Ovary (tissue), 9 donors: Measurements from ENCODE around the gene HDAC9. TPM values are rescaled to one million over a fixed set of nuclear protein-coding genes. Genes with fewer than 3 reads are reported as not detected.

Experiments used
- DNase-seq, 5 donors: peaks; one replicate each; pipeline ENCODE4 v3.0.0-alpha.2; 2019 to 2020
- H3K27ac ChIP-seq, 2 donors: fragments of 200-600 bp; one replicate each; pipeline versions ENCODE4 v1.5.1 to v1.8.0; 2019 to 2022
- H3K27me3 ChIP-seq: fragments of 200-600 bp; one replicate; pipeline ENCODE4 v1.8.0; 2022
- H3K36me3 ChIP-seq: fragments of 200-600 bp; sonication (generic); one replicate; pipeline ENCODE4 v1.5.1; 2019
- H3K4me1 ChIP-seq: one replicate; pipeline ENCODE4 v1.8.1; 2013; ENCODE audit warnings: mild to moderate bottlenecking, moderate library complexity; ENCODE audit not compliant: insufficient read depth
- H3K4me3 ChIP-seq: fragments of 200-600 bp; sonication (generic); one replicate; pipeline ENCODE4 v1.5.1; 2017
- H3K9me3 ChIP-seq, 2 donors: fragments of 200-600 bp in 1 of 2; sonication (generic) in 1 of 2; one replicate each; pipeline versions ENCODE4 v1.5.1 to v1.8.1; 2013 to 2019; ENCODE audit warnings: mild to moderate bottlenecking in 1 of 2, moderate library complexity in 1 of 2
- EP300 ChIP-seq: sonication (generic); formaldehyde crosslinking; IDR thresholded peaks from one replicate; pipeline ENCODE4 v1.6.1; 2017; ENCODE audit warnings: antibody characterized with exemption
- POLR2A ChIP-seq: fragments of 450-650 bp; IDR thresholded peaks from one replicate; pipeline ENCODE4 v1.6.1; 2017; ENCODE audit warnings: antibody characterized with exemption, mild to moderate bottlenecking, moderate library complexity
- WGBS, 3 donors: extraction: QIAGEN DNeasy Blood & Tissue Kit in 1 of 3; methylation state at CpG; one replicate each; pipeline versions ENCODE4 v1.1.5 to v1.1.7; 2013 to 2017; 5-methylcytosine and 5-hydroxymethylcytosine counted together
- intact Hi-C, 4 donors: fragments of 100-400 bp; cut with DNase I; formaldehyde crosslinking; loops; one replicate each; pipeline versions ENCODE4 v1.11.0 to v1.15.1; 2022 to 2023
- polyA plus RNA-seq, 2 donors: library from polyadenylated mRNA; stranded (reverse); fragments of 200-250 nt in 1 of 2; fragments of 350-450 nt in 1 of 2; fragmentation: Illumina TruSeq in 1 of 2; extraction: RNeasy Lipid Tissue Mini Kit (QIAGEN cat#74804) in 1 of 2; gene quantifications; one replicate each; pipeline ENCODE4 v1.2.3, GENCODE V29; 2013 to 2014
- total RNA-seq, 7 donors: library from RNA; depleted of rRNA in 2 of 7; stranded (reverse); fragments of >200 nt in 2 of 7; fragmentation: NEBNext Ultra II Directional in 3 of 7; extraction: Animal tissue kit (Norgen Biotek cat#: 25700) in 3 of 7; gene quantifications; one replicate each; pipeline versions ENCODE4 v1.1.0 to v1.2.4, GENCODE V29; 2016 to 2023
- TF ChIP-seq, protein P1 (sequence below), 3 donors: fragments of 450-650 bp in 2 of 3; fragments of 200-600 bp in 1 of 3; IDR thresholded peaks; one replicate each; pipeline versions ENCODE4 v1.5.1 to v1.8.0; 2016 to 2022; ENCODE audit warnings: antibody characterized with exemption in 3 of 3, mild to moderate bottlenecking in 1 of 3
- donor health status: DM: no; HTN: no; CAD: no; lungs with moderate emphysema.
- donor health status: DM: no; HTN: no; CAD: no.
- donor health status: Bipolar disorder and iron deficiency.
- donor health status: DM: yes; HTN: yes; CAD: no.
- donor health status: DM: no; HTN: no; CAD: no.
- donor health status: DM: yes; HTN: yes; CAD: no.

The HDAC9 gene
- total and polyA plus RNA-seq, 9 donors: 1.7 to 22.3 (median 6.0) TPM

DNA sequence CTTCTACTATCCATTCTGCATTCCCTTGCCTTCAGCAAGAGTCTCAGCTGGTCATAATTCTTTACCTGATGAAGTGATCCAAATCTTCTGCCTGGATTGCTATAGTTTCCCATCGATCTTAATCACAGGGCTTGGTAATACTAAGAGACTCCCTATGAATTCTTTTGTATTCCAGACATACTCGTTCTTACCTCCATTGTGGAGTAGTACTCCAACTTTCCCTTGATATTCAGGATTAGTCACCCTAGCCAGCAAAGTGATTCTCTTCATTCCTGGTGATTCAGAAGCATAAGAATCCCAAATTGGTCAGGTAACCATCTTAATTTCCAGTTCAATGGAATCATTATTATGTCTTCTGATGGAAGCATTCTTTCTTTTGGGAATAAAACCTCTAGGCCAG is 525.2 kb downstream of the HDAC9 start:
- no peaks in the 10 kb centered on the region for H3K36me3 ChIP-seq
- H3K27ac ChIP-seq: no peak overlapping the region
- H3K27me3 ChIP-seq: no peaks in the 10 kb centered on the region
- no peaks in the 10 kb centered on the region for H3K4me1 ChIP-seq
- no peak overlapping the region for H3K4me3 ChIP-seq
- intact Hi-C loops: loop anchor here in 1 of 4 donors (5.0 kb wide), 1 partner anchor 242 kb away; no protein-coding TSS in a partner anchor
- H3K9me3 ChIP-seq: no peaks in the 10 kb centered on the region
- TF ChIP-seq POLR2A: no peak
- TF ChIP-seq, protein P1, sequence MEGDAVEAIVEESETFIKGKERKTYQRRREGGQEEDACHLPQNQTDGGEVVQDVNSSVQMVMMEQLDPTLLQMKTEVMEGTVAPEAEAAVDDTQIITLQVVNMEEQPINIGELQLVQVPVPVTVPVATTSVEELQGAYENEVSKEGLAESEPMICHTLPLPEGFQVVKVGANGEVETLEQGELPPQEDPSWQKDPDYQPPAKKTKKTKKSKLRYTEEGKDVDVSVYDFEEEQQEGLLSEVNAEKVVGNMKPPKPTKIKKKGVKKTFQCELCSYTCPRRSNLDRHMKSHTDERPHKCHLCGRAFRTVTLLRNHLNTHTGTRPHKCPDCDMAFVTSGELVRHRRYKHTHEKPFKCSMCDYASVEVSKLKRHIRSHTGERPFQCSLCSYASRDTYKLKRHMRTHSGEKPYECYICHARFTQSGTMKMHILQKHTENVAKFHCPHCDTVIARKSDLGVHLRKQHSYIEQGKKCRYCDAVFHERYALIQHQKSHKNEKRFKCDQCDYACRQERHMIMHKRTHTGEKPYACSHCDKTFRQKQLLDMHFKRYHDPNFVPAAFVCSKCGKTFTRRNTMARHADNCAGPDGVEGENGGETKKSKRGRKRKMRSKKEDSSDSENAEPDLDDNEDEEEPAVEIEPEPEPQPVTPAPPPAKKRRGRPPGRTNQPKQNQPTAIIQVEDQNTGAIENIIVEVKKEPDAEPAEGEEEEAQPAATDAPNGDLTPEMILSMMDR (IDR thresholded peaks at IDR 0.05): no peak
- TF ChIP-seq EP300: no peak
- WGBS, 3 donors: 69 to 87% (median 71%) methylated on average over 2 of the region's 2 CpGs
- no peak for DNase-seq

DNA sequence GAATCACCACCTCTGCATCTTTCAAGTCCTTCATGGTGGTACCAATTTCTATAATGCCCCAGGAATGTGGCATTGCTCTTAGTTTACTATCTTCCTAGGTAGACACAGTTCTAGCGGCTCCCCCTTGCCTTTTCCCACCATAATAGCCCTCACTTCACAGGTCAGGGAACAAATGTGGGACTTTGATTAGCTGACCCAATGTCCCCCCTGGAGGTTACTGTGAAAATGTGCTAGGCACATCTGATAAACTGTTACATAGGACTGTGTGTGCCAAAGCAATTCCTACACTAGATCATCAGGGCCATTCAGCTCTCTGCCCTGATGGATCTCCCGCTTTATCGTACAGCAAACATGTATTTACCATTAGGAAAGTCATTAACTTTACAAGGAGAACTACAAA is 527.9 kb downstream of the HDAC9 start:
- no peaks in the 10 kb centered on the region for H3K9me3 ChIP-seq
- no peaks in the 10 kb centered on the region for H3K27me3 ChIP-seq
- H3K36me3 ChIP-seq: no peaks in the 10 kb centered on the region
- H3K4me1 ChIP-seq: no peaks in the 10 kb centered on the region
- intact Hi-C loops: loop anchor here in 1 of 4 donors (5.0 kb wide), 1 partner anchor 239 kb away; no protein-coding TSS in a partner anchor
- no peak for DNase-seq
- H3K4me3 ChIP-seq: no peak overlapping the region
- WGBS, 3 donors: 91 to 95% (median 95%) methylated on average over 3 of the region's 3 CpGs
- H3K27ac ChIP-seq: no peak overlapping the region
- TF ChIP-seq, protein P1 (IDR thresholded peaks at IDR 0.05): no peak
- TF ChIP-seq POLR2A (no peak), EP300 (no peak)

DNA sequence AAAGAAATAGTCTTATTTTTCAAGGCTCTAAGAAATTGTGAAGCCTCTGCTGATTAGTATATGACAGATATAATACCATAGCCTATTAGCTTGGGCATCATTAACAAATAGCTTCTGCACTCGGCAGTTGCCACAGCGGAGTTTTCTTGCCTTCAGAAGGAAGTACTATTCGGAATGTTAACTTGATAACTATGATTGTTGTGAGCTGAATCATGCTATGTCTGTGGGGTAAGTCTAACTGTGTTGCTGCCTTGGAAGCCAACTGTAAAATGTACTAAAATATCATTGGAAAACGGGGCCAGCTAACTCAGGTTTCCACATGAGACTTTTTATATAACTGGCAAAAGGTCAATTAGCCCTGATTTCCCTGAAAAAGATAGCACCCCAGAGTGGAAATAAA is 528.7 kb downstream of the HDAC9 start:
- no peak overlapping the region for H3K27ac ChIP-seq
- 28 to 56% (median 29%) methylated on average over 4 of the region's 4 CpGs for WGBS, 3 donors
- DNase-seq: no peak
- no peaks in the 10 kb centered on the region for H3K36me3 ChIP-seq
- TF ChIP-seq POLR2A: no peak
- TF ChIP-seq, protein P1 (IDR thresholded peaks at IDR 0.05): no peak
- TF ChIP-seq EP300: no peak
- intact Hi-C loops: loop anchor here in 1 of 4 donors (5.0 kb wide), 1 partner anchor 238 kb away; no protein-coding TSS in a partner anchor
- no peaks in the 10 kb centered on the region for H3K9me3 ChIP-seq
- H3K27me3 ChIP-seq: no peaks in the 10 kb centered on the region
- no peak overlapping the region for H3K4me3 ChIP-seq
- H3K4me1 ChIP-seq: no peaks in the 10 kb centered on the region

DNA sequence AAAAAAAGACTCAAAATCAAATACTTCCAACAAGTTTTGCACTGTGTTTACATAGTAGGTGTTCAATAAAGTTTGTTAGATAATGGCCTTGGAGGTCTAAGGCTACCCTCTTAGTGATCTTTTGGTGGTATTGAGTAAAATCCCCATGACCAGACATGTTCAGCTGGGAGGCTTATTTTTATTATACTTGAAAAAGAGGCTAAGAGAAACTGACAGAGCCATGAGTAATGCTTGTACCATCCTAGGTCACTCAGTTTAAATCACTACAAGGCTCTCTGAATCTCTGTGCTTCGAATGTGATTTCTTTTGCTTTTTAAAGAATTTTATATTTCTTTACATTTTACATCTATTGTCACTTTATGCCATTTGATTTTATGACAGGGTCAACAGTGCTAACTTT is 531.3 kb downstream of the HDAC9 start:
- no peaks in the 10 kb centered on the region for H3K9me3 ChIP-seq
- DNase-seq: no peak
- H3K4me1 ChIP-seq: no peaks in the 10 kb centered on the region
- no peak overlapping the region for H3K27ac ChIP-seq
- intact Hi-C loops: loop anchor here in 1 of 4 donors (5.0 kb wide), 1 partner anchor 130 kb away; no protein-coding TSS in a partner anchor
- no peaks in the 10 kb centered on the region for H3K36me3 ChIP-seq
- WGBS, 3 donors: 51 to 70% (median 55%) methylated on average over 1 of the region's 1 CpG
- no peak overlapping the region for H3K4me3 ChIP-seq
- H3K27me3 ChIP-seq: no peaks in the 10 kb centered on the region
- TF ChIP-seq, protein P1 (IDR thresholded peaks at IDR 0.05): no peak
- TF ChIP-seq EP300 (no peak), POLR2A (no peak)
